GM20000 (cell line): ENCODE results near the gene FHIT.

ENCODE experiments used
- DNase-seq: peaks from one replicate; pipeline ENCODE4 v3.0.0; 2012; ENCODE audit warnings: low spot score
- CTCF ChIP-seq: IDR thresholded peaks from 2 replicates; pipeline ENCODE4 v1.5.1; 2012; ENCODE audit warnings: mild to moderate bottlenecking, control low read depth; ENCODE audit errors: extremely low read depth, missing control alignments

The FHIT gene

DNA sequence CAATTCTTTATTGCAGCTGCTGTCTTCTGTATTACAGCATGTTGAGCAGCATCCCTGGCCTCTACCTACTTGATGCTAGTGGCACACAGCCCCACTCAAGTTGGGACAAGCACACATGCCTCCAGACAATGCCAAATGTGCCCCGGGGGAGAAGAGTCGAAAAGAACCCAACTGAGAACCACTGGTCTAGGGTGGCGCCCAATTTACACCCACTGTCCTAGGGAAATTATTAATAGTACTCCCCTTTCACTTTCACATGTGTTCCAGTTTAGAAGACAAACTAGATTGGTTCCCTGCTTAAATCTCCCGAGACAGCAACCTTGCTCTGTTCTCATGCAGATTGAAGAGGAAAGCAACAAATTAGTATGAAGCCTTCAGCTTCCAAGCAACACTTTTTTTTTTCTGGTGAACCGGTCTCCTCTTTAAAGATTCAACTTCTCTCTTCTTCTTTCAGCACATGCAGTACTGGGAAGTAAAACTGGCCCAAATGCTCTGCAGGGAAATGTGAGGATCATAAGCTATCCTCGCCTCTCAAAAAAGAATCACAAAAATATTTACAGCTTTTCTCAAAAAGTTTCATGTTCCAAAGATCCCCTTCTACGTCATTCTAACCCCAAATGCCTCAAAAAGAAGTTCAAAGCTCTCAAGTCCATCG lies 1377.5 kb downstream of the FHIT start:
- peak; percentile 20 for DNase-seq
- TF ChIP-seq CTCF: no peak

GRCh38 chr3:59872128-59872527 lies 1379.1 kb downstream of the FHIT start:
- no peak for TF ChIP-seq CTCF
- no peak for DNase-seq

GRCh38 chr3:59867185-59868002 lies 1383.9 kb downstream of the FHIT start:
- no peak for DNase-seq
- TF ChIP-seq CTCF: no peak

GRCh38 chr3:59866076-59866475 lies 1385.2 kb downstream of the FHIT start:
- TF ChIP-seq CTCF: no peak
- no peak for DNase-seq

DNA sequence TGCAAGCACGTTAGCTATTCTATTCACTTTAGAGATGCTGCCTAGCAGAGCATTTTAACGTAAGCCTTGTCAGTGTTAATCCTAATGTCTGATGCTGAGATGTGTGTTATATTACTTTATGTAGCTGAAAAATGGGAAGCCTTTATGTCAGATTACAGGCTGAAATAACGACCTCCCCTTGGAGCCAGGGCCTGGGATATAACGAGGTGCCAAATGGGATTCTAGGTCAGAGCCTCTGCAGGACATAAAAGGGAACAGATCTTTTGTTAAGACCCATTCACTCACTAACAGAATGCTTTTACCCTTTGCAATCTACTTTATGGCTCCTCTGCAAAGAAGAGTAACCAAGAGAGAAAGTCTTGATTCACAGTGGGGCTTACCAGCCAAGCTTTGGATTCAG lies 1385.9 kb downstream of the FHIT start:
- DNase-seq: no peak
- no peak for TF ChIP-seq CTCF

DNA sequence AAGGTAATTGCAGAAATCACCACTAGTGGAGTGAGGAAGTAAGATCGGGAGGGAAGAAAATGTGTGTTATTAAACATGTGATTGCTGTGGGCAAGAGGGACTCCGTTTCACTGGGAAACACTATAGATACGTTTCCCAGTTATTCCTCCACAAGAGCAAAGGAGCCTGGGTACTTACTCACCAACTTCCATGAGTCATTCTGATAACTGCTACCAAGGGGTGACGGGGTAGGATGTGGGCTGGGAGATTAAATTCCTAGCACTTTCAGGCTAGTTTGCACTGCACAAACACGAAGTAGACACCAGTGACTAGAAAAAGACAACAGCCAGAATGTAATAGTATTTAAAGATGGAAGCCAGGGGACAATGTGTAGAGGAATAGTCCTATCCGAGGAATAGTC lies 1388.6 kb downstream of the FHIT start:
- DNase-seq: no peak
- TF ChIP-seq CTCF: no peak

- peak; percentile 73 for DNase-seq
- TF ChIP-seq CTCF: peak; percentile 97
Observed at GRCh38 chr3:59857589-59858346, 1393.5 kb downstream of the FHIT start.
